ENCODE data around the gene HIPK2. TPM values are rescaled to one million over a fixed set of nuclear protein-coding genes. Genes with fewer than 3 reads are reported as not detected.

The HIPK2 gene
- total RNA-seq, 1 experiment from 2014 or later: 35.2 TPM

DNA sequence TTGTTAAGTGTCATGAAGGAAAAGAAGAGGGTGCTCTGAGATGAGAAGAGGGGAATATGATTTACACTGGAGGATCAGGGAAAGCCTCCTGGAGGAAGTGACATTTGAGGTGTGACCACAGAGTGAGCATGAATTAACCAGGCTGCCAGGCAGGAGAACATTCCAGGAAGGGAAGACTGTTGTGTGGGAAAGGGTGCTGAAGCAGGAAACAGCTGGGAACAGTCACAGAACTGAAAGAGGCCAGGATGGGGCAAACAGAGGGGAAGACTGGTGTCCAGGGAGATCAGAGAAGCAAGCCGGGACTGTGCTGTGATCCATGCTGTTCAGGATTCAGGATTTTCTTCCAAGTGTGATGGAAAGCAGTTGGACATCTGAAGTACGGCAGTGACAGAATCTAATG lies 14.9 kb downstream of the HIPK2 start:
- Histone ChIP-seq H3K9me3 (ENCODE audit: insufficient read depth, low read depth) (no peaks in the 10 kb centered on the region), H3K79me2 (ENCODE audit: low read depth) (peaks cover 32% of the 10 kb centered on the region), H4K20me1 (ENCODE audit: insufficient read depth) (peaks cover 11% of the 10 kb centered on the region), H3K9me2 (ENCODE audit: insufficient read depth) (no peaks in the 10 kb centered on the region), H3K4me2 (no peak overlapping the region), H3K27ac (no peak overlapping the region), H3K4me3 (no peak overlapping the region), H2AFZ (no peak overlapping the region), H3K36me3 (ENCODE audit: low read depth) (no peaks in the 10 kb centered on the region), H3K27me3 (ENCODE audit: insufficient read depth, low read depth) (no peaks in the 10 kb centered on the region), H3K4me1 (replicated peaks; ENCODE audit: insufficient read depth) (no peaks in the 10 kb centered on the region), H3F3A (ENCODE audit: insufficient read depth, low read depth) (no peaks in the 10 kb centered on the region; the same call in 1 of the 2 replicates)
- intact Hi-C loops (cut with micrococcal nuclease; ENCODE audit: unreplicated experiment): no loop called here
- BruUV-seq (replicated peaks): no TSS peak
- ChIA-PET POLR2A (ENCODE audit: unreplicated experiment) (no interaction called here), CTCF (no interaction called here)
- DNase-seq: no peak
- TF ChIP-seq EZH2 (IDR thresholded peaks at IDR 0.05; ENCODE audit: low read depth): no peak
- TF ChIP-seq, protein P1, sequence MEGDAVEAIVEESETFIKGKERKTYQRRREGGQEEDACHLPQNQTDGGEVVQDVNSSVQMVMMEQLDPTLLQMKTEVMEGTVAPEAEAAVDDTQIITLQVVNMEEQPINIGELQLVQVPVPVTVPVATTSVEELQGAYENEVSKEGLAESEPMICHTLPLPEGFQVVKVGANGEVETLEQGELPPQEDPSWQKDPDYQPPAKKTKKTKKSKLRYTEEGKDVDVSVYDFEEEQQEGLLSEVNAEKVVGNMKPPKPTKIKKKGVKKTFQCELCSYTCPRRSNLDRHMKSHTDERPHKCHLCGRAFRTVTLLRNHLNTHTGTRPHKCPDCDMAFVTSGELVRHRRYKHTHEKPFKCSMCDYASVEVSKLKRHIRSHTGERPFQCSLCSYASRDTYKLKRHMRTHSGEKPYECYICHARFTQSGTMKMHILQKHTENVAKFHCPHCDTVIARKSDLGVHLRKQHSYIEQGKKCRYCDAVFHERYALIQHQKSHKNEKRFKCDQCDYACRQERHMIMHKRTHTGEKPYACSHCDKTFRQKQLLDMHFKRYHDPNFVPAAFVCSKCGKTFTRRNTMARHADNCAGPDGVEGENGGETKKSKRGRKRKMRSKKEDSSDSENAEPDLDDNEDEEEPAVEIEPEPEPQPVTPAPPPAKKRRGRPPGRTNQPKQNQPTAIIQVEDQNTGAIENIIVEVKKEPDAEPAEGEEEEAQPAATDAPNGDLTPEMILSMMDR (conservative IDR thresholded peaks at IDR 0.05): no peak

DNA sequence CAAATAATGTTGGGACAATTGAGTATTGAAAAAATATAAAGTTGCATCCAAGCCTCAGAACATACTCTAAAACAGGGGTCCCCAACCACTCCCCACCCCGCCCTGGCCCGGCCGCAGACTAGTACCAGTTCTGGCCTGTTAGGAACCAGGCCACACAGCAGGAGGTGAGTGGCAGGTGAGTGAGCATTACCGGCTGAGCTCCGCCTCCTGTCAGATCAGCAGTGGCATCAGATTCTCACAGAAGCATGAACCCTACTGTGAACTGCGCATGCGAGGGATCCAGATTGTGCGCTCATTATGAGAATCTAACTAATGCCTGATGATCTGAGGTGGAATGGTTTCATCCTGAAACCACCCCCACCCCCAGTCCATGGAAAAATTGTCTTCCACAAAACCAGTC lies 19.4 kb downstream of the HIPK2 start:
- Histone ChIP-seq H4K20me1 (ENCODE audit: insufficient read depth) (peaks cover 8% of the 10 kb centered on the region), H3K79me2 (ENCODE audit: low read depth) (peaks cover 16% of the 10 kb centered on the region; the same call in 1 of the 2 replicates), H3K36me3 (ENCODE audit: low read depth) (no peaks in the 10 kb centered on the region), H3K27me3 (ENCODE audit: insufficient read depth, low read depth) (no peaks in the 10 kb centered on the region), H3K9me2 (ENCODE audit: insufficient read depth) (no peaks in the 10 kb centered on the region), H3K27ac (no peak overlapping the region), H3F3A (ENCODE audit: insufficient read depth, low read depth) (no peaks in the 10 kb centered on the region; the same call in 1 of the 2 replicates), H3K4me3 (no peak overlapping the region), H2AFZ (no peak overlapping the region), H3K9me3 (ENCODE audit: insufficient read depth, low read depth) (no peaks in the 10 kb centered on the region), H3K4me1 (replicated peaks; ENCODE audit: insufficient read depth) (no peaks in the 10 kb centered on the region), H3K4me2 (no peak overlapping the region)
- TF ChIP-seq, protein P1 (conservative IDR thresholded peaks at IDR 0.05): no peak
- TF ChIP-seq EZH2 (IDR thresholded peaks at IDR 0.05; ENCODE audit: low read depth): no peak
- ChIA-PET POLR2A (ENCODE audit: unreplicated experiment) (no interaction called here), CTCF (no interaction called here)
- intact Hi-C loops (cut with micrococcal nuclease; ENCODE audit: unreplicated experiment): no loop called here
- no TSS peak for BruUV-seq (replicated peaks)
- no peak for DNase-seq

DNA sequence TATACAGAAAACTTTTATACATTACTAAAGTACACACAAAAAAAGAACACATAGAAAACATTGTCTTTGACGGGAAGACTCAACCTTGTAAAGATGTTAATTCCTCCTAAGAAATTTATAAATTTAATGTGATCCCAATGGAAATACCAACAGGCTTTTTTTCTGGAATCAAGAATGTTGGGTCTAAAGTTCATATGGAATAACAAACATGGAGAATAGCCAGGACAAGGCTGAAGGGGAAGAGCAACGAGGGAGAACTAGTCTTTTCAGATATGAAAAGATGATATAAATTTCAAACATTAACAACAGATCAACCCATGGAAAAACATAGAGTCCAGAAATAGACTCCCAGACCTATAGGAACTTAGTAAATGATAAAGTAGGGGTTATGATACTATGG lies 19.8 kb downstream of the HIPK2 start:
- no peak overlapping the region for H2AFZ ChIP-seq
- H3K9me3 ChIP-seq (ENCODE audit: insufficient read depth, low read depth): no peaks in the 10 kb centered on the region
- no peak overlapping the region for H3K4me3 ChIP-seq
- ChIA-PET CTCF (no interaction called here), POLR2A (ENCODE audit: unreplicated experiment) (no interaction called here)
- no peaks in the 10 kb centered on the region for H3K36me3 ChIP-seq (ENCODE audit: low read depth)
- H3F3A ChIP-seq (ENCODE audit: insufficient read depth, low read depth): no peaks in the 10 kb centered on the region; the same call in 1 of the 2 replicates
- H3K9me2 ChIP-seq (ENCODE audit: insufficient read depth): no peaks in the 10 kb centered on the region
- no peaks in the 10 kb centered on the region for H3K27me3 ChIP-seq (ENCODE audit: insufficient read depth, low read depth)
- TF ChIP-seq, protein P1 (conservative IDR thresholded peaks at IDR 0.05): no peak
- no peak for TF ChIP-seq EZH2 (IDR thresholded peaks at IDR 0.05; ENCODE audit: low read depth)
- no peak for DNase-seq
- H3K27ac ChIP-seq: no peak overlapping the region
- intact Hi-C loops (cut with micrococcal nuclease; ENCODE audit: unreplicated experiment): no loop called here
- no TSS peak for BruUV-seq (replicated peaks)
- peaks cover 7% of the 10 kb centered on the region for H4K20me1 ChIP-seq (ENCODE audit: insufficient read depth)
- no peaks in the 10 kb centered on the region for H3K4me1 ChIP-seq (replicated peaks; ENCODE audit: insufficient read depth)
- peaks cover 16% of the 10 kb centered on the region; the same call in 1 of the 2 replicates for H3K79me2 ChIP-seq (ENCODE audit: low read depth)
- H3K4me2 ChIP-seq: no peak overlapping the region
